Measurements from ENCODE around the gene CDPF1. TPM values are rescaled to one million over a fixed set of nuclear protein-coding genes. Genes with fewer than 3 reads are reported as not detected.

CDPF1 gene
- total and polyA plus RNA-seq, 2 of the 4 experiments (the other 2 are of a cell fraction): 11.5 to 14.5 TPM

GRCh38 chr22:46224898-46225290 is 25.2 kb downstream of the CDPF1 start:
- Histone ChIP-seq H4K91ac (ENCODE audit: insufficient read depth, low read depth, low read length) (no peak overlapping the region), H3K9ac (ENCODE audit: low read depth, low read length) (no peak overlapping the region), H2BK15ac (ENCODE audit: low read depth, low read length) (no peak overlapping the region), H3K9me1 (ENCODE audit: insufficient read depth, low read length) (peaks cover 13% of the 10 kb centered on the region), H2AK9ac (replicated peaks; ENCODE audit: low read depth, low read length, poor library complexity) (no peak overlapping the region), H3K27me3 (ENCODE audit: control insufficient read depth, insufficient read depth, low read length) (no peaks in the 10 kb centered on the region), H3K36me3 (ENCODE audit: control insufficient read depth, insufficient read depth, low read length) (peaks cover 13% of the 10 kb centered on the region), H2BK120ac (ENCODE audit: low read depth, low read length) (no peak overlapping the region), H3K18ac (ENCODE audit: low read depth, low read length) (no peak overlapping the region), H2BK5ac (ENCODE audit: low read depth, low read length, poor library complexity, severe bottlenecking) (no peak overlapping the region), H2BK20ac (ENCODE audit: low read depth, low read length) (no peak overlapping the region), H2AK5ac (ENCODE audit: low read depth, low read length) (no peak overlapping the region), H4K20me1 (ENCODE audit: insufficient read depth, low read length) (no peaks in the 10 kb centered on the region), H3K4me2 (ENCODE audit: low read depth, low read length) (no peak overlapping the region), H3K14ac (replicated peaks; ENCODE audit: low read depth, low read length) (no peak overlapping the region), H4K5ac (ENCODE audit: low read depth, low read length) (no peak overlapping the region), H3K23ac (ENCODE audit: low read depth, low read length) (no peak overlapping the region), H3K79me1 (ENCODE audit: low read depth in 1 of 2, low read length in 2 of 2) (no peaks in the 10 kb centered on the region), H4K8ac (ENCODE audit: low read depth in 2 of 2, low read length in 2 of 2) (no peak overlapping the region), H3K56ac (ENCODE audit: extremely low read depth, insufficient read depth, low read length) (no peak overlapping the region), H3K4me1 (ENCODE audit: control insufficient read depth, insufficient read depth, low read length) (0 out of 2 replicates have a peak, but pooled peaks cover 2% of the 10 kb centered on the region), H2AFZ (replicated peaks; ENCODE audit: low read length, poor library complexity) (no peak overlapping the region), H3K4ac (ENCODE audit: low read depth, low read length) (no peak overlapping the region), H3K27ac (ENCODE audit: insufficient read depth, low read length) (no peak overlapping the region), H3K4me3 (ENCODE audit: insufficient read depth, low read depth, low read length) (no peak overlapping the region), H3K9me3 (ENCODE audit: control insufficient read depth, insufficient read depth, low read length) (no peaks in the 10 kb centered on the region)
- ATAC-seq (ENCODE audit: low read depth): no peak
- intact Hi-C loops (cut with micrococcal nuclease) (no loop called here), in situ Hi-C loops (cut with MboI; ENCODE audit: low sequenced_read_pairs) (no loop called here), dilution Hi-C loops (cut with HindIII; ENCODE audit: low sequenced_read_pairs, unreplicated experiment) (no loop called here)
- TF ChIP-seq FOS (IDR thresholded peaks at IDR 0.05; ENCODE audit: low read depth, low read length): no peak
- no peak for TF ChIP-seq MAFK (IDR thresholded peaks at IDR 0.05; ENCODE audit: low read depth, low read length)
- no peak for TF ChIP-seq SMC3 (IDR thresholded peaks at IDR 0.05; ENCODE audit: low read depth, low read length)
- TF ChIP-seq MXI1 (IDR thresholded peaks at IDR 0.05; ENCODE audit: borderline replicate concordance, low read depth, low read length): no peak
- no peak for TF ChIP-seq RAD21 (IDR thresholded peaks at IDR 0.05; ENCODE audit: low read length)
- no peak for TF ChIP-seq CHD1 (IDR thresholded peaks at IDR 0.05; ENCODE audit: low read depth, low read length)
- TF ChIP-seq NFE2L2 (IDR thresholded peaks at IDR 0.05; ENCODE audit: low read depth, low read length): no peak
- TF ChIP-seq MAZ (IDR thresholded peaks at IDR 0.05; ENCODE audit: borderline replicate concordance, low read depth, low read length): no peak
- TF ChIP-seq ELK1 (IDR thresholded peaks at IDR 0.05; ENCODE audit: borderline replicate concordance, low read depth, low read length): no peak
- TF ChIP-seq RFX5 (IDR thresholded peaks at IDR 0.05; ENCODE audit: low read depth, low read length): no peak
- 74% methylated on average over 7 of the region's 10 CpGs; no CpG with 5 or more reads in 1 of the 2 experiments for whole genome bisulfite sequencing, 2 experiments (ENCODE audit: extremely low coverage in 2 of 2, insufficient read length in 1 of 2)
- POLR2A ChIA-PET (ENCODE audit: unreplicated experiment): interaction anchor here (0.6 kb wide), 1 partner anchor 1018 kb away, joined by 6 read pairs; no protein-coding TSS in a partner anchor
- CTCF ChIA-PET: no interaction called here
- no peak for DNase-seq
- BruUV-seq (replicated peaks): no TSS peak
